HT-29 (cell line): ENCODE measurements around the gene PPT2. TPM values are rescaled to one million over a fixed set of nuclear protein-coding genes. Genes with fewer than 3 reads are reported as not detected.
"Not testable (repeated sequence)": the region's sequence is repeated elsewhere in the genome, so short reads cannot be mapped to it uniquely, and the experiment has no call there.

Experiments
- DNase-seq: peaks from one replicate; pipeline ENCODE4 v3.0.0-alpha.2; 2015; ENCODE audit warnings: low spot score
- total RNA-seq: library from RNA; depleted of rRNA; stranded (reverse); fragments of >200 nt; shearing (Covaris generic); gene quantifications from 2 replicates; pipeline ENCODE4 v1.2.3, GENCODE V29; 2014

The PPT2 gene
- total RNA-seq, 1 experiment from 2014 or later = 56.2 TPM

DNA sequence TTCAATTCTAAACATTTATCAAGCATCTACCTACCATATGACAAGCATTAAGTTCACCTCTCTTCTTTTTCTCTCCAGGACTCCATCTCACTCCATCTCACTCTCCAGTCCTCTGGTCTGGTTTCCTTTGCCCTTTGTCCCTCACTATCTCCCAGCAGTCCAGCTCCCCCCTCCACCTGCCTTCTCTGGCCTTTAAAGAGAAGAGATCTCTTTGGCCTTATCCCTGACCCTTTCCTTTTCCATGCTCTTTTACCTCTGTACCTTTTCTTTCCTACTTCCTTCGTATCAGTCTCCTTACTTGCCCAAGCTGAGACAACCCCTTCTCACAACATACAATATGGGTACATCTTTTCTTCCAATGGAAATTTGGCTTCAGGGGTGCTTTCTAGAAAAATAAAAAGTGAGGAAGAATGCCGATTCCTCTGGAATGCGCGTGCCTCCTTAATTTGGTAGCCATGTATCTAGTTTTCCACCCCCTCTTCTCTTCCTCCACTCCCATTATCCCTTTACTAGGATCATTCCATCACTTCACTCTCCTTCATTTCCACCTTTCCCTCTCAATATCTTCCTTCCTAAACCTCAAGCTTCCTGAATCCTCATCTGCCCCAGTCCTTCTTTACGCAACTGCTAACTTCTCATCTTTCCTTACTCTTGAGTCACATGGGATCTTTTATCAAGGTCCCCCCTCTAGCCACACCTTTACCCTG is 22.7 kb downstream of the PPT2 start:
- DNase-seq = no peak

- no peak for DNase-seq
These were observed 23.3 kb downstream of the PPT2 start for GRCh38 chr6:32177183-32177787.

- DNase-seq = peak; percentile 99
These were observed 24.0 kb downstream of the PPT2 start, which contains the start of gene RNF5 for GRCh38 chr6:32177788-32178546. TSS of gene RNF5 (plus strand) at chr6:32178405. CDS start at chr6:32178512, 107 bp downstream.

GRCh38 chr6:32178547-32179440 is 24.9 kb downstream of the PPT2 start:
- DNase-seq = peak; percentile 24

DNA sequence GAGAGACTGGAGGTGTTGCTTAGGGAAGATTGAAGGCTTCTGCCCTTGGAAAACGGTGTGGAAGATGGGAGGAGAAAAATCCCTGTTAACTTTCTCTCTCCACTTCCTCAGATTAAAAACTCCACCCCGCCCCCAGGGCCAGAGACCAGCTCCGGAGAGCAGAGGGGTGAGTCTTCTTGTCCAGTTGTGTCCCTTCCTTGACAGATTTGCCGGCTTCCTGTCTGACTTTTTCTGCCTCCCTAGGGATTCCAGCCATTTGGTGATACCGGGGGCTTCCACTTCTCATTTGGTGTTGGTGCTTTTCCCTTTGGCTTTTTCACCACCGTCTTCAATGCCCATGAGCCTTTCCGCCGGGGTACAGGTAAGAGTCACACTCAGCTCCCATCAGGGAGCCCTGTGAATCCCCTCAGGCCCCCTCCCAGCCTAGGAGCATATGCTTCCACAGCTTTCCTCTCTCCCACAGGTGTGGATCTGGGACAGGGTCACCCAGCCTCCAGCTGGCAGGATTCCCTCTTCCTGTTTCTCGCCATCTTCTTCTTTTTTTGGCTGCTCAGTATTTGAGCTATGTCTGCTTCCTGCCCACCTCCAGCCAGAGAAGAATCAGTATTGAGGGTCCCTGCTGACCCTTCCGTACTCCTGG is 25.9 kb downstream of the PPT2 start:
- DNase-seq = no peak

DNA sequence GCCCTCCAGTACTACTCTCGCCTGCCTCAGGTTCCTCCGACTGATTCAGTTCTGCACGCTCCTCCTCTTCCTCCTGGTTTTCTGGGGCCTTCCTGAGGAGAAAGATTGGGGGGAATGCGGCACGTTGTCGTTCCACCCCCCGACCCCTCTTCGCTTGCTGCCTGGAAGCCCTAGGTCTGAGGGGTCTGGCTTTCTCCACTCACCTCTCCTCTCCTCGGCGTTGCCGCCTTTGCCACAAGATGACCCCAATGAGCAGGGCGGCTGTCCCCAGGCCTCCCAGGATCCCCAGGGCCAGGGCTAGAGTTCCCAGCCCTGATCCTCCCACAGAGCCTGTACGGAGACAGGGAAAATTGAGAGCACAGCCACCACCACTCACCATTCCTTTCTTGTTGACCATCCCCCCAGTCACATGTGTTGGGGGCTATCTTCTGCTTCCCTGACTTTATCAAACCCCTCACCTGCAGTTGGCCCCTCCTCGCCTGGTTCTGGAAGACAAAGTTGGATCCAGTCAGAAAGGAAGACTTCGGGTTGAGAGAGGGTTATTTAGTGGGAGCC is 27.3 kb downstream of the PPT2 start:
- DNase-seq = no peak

- no peak for DNase-seq
These were observed 28.1 kb downstream of the PPT2 start for GRCh38 chr6:32181915-32182529.

- no peak for DNase-seq
These were observed 28.6 kb downstream of the PPT2 start for GRCh38 chr6:32182555-32182981.

GRCh38 chr6:32183030-32183429 is 29.1 kb downstream of the PPT2 start:
- DNase-seq = no peak

GRCh38 chr6:32183483-32184083 is 29.6 kb downstream of the PPT2 start:
- DNase-seq = no peak

GRCh38 chr6:32184084-32184640 is 30.2 kb downstream of the PPT2 start, which contains the start of gene AGER:
TSS of gene AGER (minus strand) at chr6:32184253. CDS start at chr6:32184222, 31 bp downstream.
- no peak for DNase-seq

- DNase-seq = peak; percentile 15
These were observed 31.8 kb downstream of the PPT2 start for GRCh38 chr6:32185681-32186131.

DNA sequence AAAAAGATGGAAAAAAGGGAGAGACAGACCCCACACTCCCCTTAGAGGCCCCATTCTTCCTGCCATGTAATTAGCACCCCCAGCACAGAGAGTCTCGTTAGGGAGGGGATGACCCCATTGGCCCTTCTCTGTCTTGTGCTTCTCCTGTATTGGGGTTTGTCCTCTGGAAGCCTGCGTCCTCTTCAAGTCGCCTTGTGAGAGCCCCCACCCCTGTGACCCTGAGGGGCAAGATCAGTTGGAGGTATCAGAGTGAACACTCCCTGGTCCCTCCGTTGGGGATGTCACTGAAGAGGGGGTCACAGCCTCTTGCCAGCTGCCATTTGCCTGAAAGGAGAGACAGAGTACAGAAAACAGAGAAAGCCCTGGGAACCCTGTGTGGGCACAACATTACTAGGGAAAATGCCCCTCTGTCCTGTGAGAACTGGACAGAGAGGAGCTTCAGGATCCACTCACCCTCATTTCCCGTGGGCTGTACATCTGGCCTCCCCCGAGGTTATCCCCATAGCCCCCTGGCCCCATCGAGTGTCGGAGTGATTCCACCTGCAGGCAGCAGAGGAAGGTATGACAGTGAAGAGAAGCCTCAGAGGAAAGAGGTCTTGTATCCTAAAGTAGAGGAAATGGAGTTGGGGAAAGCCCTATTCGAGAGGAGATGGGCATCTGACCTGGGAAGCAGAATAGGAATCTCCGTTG is 32.4 kb downstream of the PPT2 start:
- DNase-seq = not testable (repeated sequence)

DNA sequence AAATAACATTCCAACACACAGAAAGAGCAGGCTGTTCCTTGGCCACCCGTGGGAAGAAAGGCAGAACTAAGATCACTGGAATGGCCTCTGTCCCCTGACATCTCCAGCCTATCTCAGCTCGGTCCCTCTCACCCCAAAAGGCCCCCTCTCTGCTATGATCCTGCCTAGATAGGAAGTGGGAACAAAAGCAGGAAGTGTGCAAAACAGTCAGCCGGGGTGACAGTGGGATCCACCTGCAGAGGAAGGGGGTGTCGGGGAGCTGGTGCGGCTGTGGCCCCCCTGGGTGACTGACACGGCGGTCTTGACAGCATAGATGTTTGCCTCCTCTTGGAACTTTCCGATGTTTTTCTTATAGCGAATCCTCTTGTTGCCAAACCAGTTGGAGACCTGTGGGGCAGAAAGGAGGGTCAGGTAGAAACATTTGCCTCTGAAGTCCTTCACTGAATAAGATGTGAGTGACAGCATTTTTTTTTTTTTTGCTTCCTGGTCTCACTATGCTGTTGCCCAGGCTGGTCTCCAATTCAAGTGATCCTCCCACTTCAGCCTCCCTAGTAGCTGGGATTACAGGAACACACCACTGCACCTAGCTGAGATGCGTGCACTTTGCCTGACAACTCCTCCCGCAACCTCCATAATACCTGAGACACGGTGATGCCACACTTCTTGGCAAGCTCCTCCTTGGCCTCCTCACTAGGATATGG is 33.2 kb downstream of the PPT2 start:
- no peak for DNase-seq

DNA sequence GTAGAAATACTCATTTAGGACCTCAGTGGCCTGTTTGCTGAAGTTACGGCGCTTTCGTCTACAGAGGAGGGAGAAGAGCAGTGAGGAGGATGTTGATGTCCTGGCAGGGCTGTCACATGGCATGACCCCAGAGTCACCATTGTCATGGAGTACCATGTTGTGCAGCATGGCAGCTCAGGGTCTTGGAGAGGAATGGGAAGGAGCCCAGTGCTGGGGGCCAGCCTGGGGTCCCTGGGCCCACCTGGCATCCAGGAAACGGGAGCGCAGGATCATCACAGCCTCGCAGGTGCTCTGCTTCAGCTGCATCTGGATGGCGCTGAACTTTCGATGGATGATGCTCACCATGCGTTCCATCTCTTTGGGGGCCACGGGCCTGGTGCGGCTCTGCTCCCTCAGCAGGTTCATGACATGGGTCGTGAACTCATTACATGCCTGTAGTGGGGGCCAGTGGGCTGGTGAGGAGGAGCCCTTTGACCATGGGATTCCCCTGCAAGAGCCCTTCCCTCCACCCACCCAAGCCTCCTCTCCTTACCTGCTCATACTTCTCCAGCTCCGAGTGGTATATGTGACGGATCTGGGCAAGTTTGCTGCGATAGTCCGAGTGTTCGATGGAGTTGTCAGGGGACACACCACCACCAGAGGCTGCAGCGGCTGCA is 33.9 kb downstream of the PPT2 start:
- DNase-seq = not testable (repeated sequence)

DNA sequence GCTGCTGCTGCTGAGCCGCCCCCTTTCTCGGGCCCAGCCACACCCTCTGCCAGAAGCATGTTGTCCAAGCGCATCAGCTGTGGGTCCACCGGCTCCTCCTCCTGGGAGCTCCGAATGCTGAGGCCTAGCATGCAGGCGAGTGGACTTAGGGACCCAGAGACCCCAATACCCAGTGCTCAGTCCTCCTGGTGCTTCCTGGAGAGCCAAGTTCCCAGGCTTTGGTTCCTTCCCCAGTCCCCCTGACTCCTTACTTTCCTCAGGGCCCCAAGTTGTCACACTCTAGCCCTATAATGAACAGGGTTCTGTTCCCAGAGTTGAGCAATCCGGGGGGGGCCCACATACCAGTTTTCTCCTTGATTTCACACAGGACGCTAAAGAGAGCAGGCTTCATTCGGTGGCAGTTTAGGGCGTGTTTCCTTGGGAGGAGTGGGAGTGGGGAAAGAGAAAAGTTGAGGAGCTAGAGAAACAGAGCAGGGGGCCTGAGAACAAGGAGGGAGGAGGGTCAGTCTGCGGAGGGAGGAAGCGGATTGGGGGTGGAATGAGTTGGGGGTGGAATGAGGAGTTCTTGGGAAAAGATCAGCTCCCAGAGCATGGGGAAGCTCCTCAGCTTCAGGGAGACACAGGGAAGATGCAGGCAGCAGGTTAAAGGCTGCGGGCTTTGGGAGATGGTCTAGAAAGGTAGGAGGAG is 34.6 kb downstream of the PPT2 start:
- DNase-seq = no peak
